Measurements from ENCODE around the gene UBE2J2. TPM values are rescaled to one million over a fixed set of nuclear protein-coding genes. Genes with fewer than 3 reads are reported as not detected.

The UBE2J2 gene
- total and polyA plus RNA-seq, 11 donors: 23.3 to 53.6 (median 34.7) TPM

DNA sequence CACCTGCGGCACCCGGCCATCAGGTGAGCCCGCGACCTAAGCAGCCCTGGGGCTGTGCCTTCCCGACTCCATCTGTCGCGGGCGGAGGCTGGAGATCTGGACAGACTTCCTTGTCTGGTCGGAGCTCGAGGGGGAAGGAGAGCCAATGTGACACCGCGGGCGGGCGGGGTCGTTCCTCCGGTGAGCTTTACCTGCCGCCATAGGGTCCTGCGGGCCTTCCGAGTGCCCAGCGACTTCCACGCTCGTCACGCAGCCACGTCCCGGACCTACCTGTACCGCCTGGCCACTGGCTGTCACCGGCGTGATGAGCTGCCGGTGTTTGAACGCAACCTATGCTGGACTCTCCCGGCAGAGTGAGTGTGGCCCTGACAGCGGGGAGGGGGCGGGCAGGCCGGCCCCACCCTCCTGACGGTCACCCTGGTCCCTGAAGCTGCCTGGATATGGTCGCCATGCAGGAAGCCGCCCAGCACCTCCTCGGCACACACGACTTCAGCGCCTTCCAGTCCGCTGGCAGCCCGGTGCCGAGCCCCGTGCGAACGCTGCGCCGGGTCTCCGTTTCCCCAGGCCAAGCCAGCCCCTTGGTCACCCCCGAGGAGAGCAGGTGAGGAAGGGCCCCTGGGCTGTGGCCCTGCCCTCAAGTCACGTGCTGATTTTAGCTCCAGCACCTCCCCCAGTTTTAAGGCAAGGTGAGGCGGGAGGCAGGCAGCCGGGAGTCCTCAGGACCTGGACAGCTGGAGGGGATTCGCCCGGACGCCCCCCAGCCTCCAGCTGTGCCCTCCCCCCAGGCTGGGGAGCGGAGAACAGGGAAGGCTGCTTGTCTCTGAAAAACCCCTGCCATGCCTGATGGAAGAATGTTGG, 35.8 kb upstream of the UBE2J2 start:
- ATAC-seq: no peak
- H3K4me1 ChIP-seq: peaks cover 18 to 47% (median 38%) of the 10 kb centered on the region in 12 donors
- WGBS, 4 donors: 26 to 56% (median 42%) methylated on average over 24 to 57 of the region's 57 CpGs
- peak overlapping the region; percentile 58 to 95 (median 90) for H3K4me3 ChIP-seq
- no peaks in the 10 kb centered on the region for H3K9me3 ChIP-seq
- peak overlapping the region in 11 of 12 donors; percentile 71 to 100 (median 96) for H3K27ac ChIP-seq
- intact Hi-C loops (cut with DNase I): loop anchor here in 1 of 10 donors (2.0 kb wide), 1 partner anchor 39 kb away; the partner anchor contains the start of gene DVL1
- peaks cover 0 to 49% (median 41%) of the 10 kb centered on the region in 9 donors for H3K36me3 ChIP-seq
- TF ChIP-seq, protein P1, sequence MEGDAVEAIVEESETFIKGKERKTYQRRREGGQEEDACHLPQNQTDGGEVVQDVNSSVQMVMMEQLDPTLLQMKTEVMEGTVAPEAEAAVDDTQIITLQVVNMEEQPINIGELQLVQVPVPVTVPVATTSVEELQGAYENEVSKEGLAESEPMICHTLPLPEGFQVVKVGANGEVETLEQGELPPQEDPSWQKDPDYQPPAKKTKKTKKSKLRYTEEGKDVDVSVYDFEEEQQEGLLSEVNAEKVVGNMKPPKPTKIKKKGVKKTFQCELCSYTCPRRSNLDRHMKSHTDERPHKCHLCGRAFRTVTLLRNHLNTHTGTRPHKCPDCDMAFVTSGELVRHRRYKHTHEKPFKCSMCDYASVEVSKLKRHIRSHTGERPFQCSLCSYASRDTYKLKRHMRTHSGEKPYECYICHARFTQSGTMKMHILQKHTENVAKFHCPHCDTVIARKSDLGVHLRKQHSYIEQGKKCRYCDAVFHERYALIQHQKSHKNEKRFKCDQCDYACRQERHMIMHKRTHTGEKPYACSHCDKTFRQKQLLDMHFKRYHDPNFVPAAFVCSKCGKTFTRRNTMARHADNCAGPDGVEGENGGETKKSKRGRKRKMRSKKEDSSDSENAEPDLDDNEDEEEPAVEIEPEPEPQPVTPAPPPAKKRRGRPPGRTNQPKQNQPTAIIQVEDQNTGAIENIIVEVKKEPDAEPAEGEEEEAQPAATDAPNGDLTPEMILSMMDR (IDR thresholded peaks at IDR 0.05): no peak
- no peak for TF ChIP-seq POLR2A (IDR thresholded peaks at IDR 0.05)
- no peaks in the 10 kb centered on the region for H3K27me3 ChIP-seq
- DNase-seq: no peak

DNA sequence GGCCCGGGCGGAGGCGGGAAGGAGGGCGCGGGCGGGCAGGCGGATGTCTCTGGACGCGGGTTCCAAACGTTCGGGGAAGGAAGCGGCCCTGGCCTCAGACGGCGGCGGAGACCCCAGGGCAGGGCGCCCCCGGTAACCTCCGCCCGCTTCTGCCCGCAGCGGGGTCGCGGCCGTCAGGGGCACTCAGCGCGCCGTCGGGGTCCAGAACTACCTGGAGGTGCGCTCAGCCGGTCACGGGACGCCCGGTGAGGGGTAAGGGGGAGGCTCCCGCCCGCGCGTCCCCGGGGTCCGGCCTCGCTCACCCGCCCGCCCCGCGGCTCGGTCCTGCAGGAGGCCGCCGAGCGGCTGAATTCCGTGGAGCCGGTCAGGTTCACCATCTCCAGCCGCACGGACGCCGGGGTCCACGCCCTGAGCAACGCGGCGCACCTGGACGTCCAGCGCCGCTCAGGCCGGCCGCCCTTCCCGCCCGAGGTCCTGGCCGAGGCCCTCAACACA, 35.1 kb upstream of the UBE2J2 start:
- no peak for TF ChIP-seq POLR2A (IDR thresholded peaks at IDR 0.05)
- TF ChIP-seq, protein P1 (IDR thresholded peaks at IDR 0.05): no peak
- DNase-seq (no peak), ATAC-seq (peak in 2 of 4 donors; percentile 0 to 1)
- Histone ChIP-seq H3K4me3 (peak overlapping the region; percentile 58 to 95 (median 90)), H3K27ac (peak overlapping the region; percentile 71 to 100 (median 96)), H3K9me3 (no peaks in the 10 kb centered on the region), H3K27me3 (no peaks in the 10 kb centered on the region), H3K4me1 (peaks cover 18 to 53% (median 45%) of the 10 kb centered on the region in 12 donors), H3K36me3 (peaks cover 0 to 42% (median 34%) of the 10 kb centered on the region in 9 donors)
- intact Hi-C loops (cut with DNase I): loop anchor here in 1 of 10 donors (2.0 kb wide), 1 partner anchor 40 kb away; the partner anchor contains the start of gene DVL1
- WGBS, 4 donors: 0 to 1% (median 0%) methylated on average over 22 to 66 of the region's 66 CpGs; no CpG with 5 or more reads in 1 of the 4 donors

DNA sequence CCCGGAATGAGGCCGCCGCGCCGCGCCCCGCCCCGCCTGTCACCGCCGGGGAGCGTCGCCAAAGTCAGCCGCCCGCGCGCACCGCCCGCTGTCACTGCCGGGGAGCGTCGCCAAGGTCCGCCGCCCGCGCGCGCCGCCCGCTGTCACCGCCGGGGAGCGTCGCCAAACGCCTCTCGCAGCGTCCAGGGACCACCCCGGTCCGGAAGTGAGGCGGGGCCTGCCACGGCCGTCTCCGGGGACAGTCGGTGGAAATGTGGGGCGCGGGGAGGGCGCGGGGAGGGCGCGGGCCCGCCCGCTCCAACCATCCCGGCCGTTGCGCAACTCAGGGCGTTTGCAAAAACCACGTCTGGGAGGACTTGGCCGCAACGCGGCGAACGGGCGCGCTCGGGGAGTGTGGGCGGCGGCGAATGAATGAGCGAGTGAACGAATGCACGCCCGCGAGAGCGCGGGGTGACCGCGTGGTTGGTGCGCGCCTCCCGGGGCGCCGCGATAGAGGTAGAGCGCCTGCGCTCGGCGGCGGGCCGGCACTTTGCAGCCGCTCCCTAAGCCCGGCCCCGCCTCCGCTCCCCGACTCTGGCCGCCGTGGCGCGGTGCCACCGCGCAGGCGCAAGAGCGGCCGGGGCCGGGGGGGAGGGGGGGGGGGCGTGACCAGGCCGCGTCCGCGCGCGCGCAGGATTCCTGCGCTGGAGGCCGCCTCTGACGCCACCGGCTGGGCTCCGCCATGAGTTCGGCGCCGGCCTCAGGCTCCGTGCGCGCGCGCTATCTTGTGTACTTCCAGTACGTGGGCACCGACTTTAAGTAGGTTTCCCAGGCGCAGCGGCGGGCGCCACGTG, 34.5 kb upstream of the UBE2J2 start, which contains the start of the genes ACAP3 and PUSL1:
TSS of gene ACAP3 (minus strand) at position 8 of the 833 bp plus-strand sequence. CDS start 115 bp downstream, outside the sequence.
TSS of gene PUSL1 (plus strand) at position 675 of the 833 bp plus-strand sequence. CDS start at position 722, 47 bp downstream.
- WGBS, 4 donors: 0 to 2% (median 1%) methylated on average over 18 to 131 of the region's 131 CpGs
- Histone ChIP-seq H3K36me3 (peaks cover 0 to 35% (median 27%) of the 10 kb centered on the region in 9 donors), H3K4me3 (peak within 1 kb of the TSS; percentile 71 to 95 (median 90)), H3K27ac (peak within 1 kb of the TSS; percentile 89 to 100 (median 96)), H3K9me3 (no peaks in the 10 kb centered on the region), H3K27me3 (no peaks in the 10 kb centered on the region), H3K4me1 (peaks cover 18 to 58% (median 45%) of the 10 kb centered on the region in 12 donors)
- peak; percentile 38 to 78 (median 71) for ATAC-seq
- TF ChIP-seq, protein P1 (IDR thresholded peaks at IDR 0.05): peak in 3 of 12 donors; percentile 3 to 19 (median 11)
- no peak for TF ChIP-seq POLR2A (IDR thresholded peaks at IDR 0.05)
- DNase-seq: peak; percentile 89 to 94 (median 93)
- intact Hi-C loops (cut with DNase I): loop anchor here in 1 of 10 donors (2.0 kb wide), 1 partner anchor 41 kb away; the partner anchor contains the start of gene DVL1
